ENCODE data around the gene CYP27C1.
"Not testable (repeated sequence)": the region's sequence is repeated elsewhere in the genome, so short reads cannot be mapped to it uniquely, and the experiment has no call there.

Gene CYP27C1

GRCh38 chr2:127220102-127220767, at the start of gene CYP27C1:
CYP27C1 (minus strand) TSS chr2:127220299; CDS start chr2:127220270, 29 bp downstream.
- DNase-seq: no peak

GRCh38 chr2:127261804-127262406, 41.8 kb upstream of the CYP27C1 start:
- no peak for DNase-seq

GRCh38 chr2:127259355-127259754, 39.3 kb upstream of the CYP27C1 start:
- no peak for DNase-seq

- no peak for DNase-seq
Observed at GRCh38 chr2:127256866-127257265, 36.8 kb upstream of the CYP27C1 start.

GRCh38 chr2:127256381-127256780, 36.3 kb upstream of the CYP27C1 start:
- no peak for DNase-seq

- DNase-seq: no peak
Observed at GRCh38 chr2:127255721-127256120, 35.6 kb upstream of the CYP27C1 start.

- DNase-seq: no peak
Observed at GRCh38 chr2:127255146-127255545, 35.0 kb upstream of the CYP27C1 start.

GRCh38 chr2:127254386-127254981, 34.4 kb upstream of the CYP27C1 start:
- DNase-seq: no peak

GRCh38 chr2:127241184-127241583, 21.1 kb upstream of the CYP27C1 start:
- DNase-seq: not testable (repeated sequence)

- no peak for DNase-seq
Observed at GRCh38 chr2:127239395-127239794, 19.3 kb upstream of the CYP27C1 start.

- not testable (repeated sequence) for DNase-seq
Observed at GRCh38 chr2:127237768-127238167, 17.7 kb upstream of the CYP27C1 start.

GRCh38 chr2:127235082-127235702, 15.1 kb upstream of the CYP27C1 start:
- no peak for DNase-seq

GRCh38 chr2:127233710-127234109, 13.6 kb upstream of the CYP27C1 start:
- no peak for DNase-seq

GRCh38 chr2:127231130-127231865, 11.2 kb upstream of the CYP27C1 start:
- no peak for DNase-seq

GRCh38 chr2:127229555-127229954, 9.5 kb upstream of the CYP27C1 start:
- DNase-seq: no peak

- no peak for DNase-seq
Observed at GRCh38 chr2:127228102-127228501, 8.0 kb upstream of the CYP27C1 start.

GRCh38 chr2:127227264-127227660, 7.2 kb upstream of the CYP27C1 start:
- DNase-seq: not testable (repeated sequence)

- DNase-seq: no peak
Observed at GRCh38 chr2:127226520-127227263, 6.6 kb upstream of the CYP27C1 start.

- no peak for DNase-seq
Observed at GRCh38 chr2:127226132-127226519, 6.0 kb upstream of the CYP27C1 start.

GRCh38 chr2:127225186-127225960, 5.3 kb upstream of the CYP27C1 start:
- DNase-seq: no peak

- not testable (repeated sequence) for DNase-seq
Observed at GRCh38 chr2:127224135-127224534, 4.0 kb upstream of the CYP27C1 start.
